Coronary artery (tissue), 2 donors: Measurements from ENCODE around the gene SOX11.

Source experiments
- DNase-seq: peaks from one replicate; pipeline ENCODE4 v3.0.0-alpha.2; 2017; ENCODE audit warnings: low spot score
- H3K27ac ChIP-seq, 2 donors: fragments of 200-600 bp; sonication (generic); one replicate each; pipeline ENCODE4 v1.5.1; 2016 to 2019
- H3K4me3 ChIP-seq: fragments of 200-600 bp; sonication (generic); 2 replicates; pipeline ENCODE4 v1.5.1; 2016; ENCODE audit warnings: mild to moderate bottlenecking, moderate library complexity
- CTCF ChIP-seq: fragments of 200-600 bp; sonication (generic); IDR thresholded peaks from one replicate; pipeline ENCODE4 v1.5.1; 2019; ENCODE audit warnings: antibody characterized with exemption

The SOX11 gene

GRCh38 chr2:5705490-5705889 lies 13.3 kb downstream of the SOX11 start:
- TF ChIP-seq CTCF, result no peak
- no peak for DNase-seq
- Histone ChIP-seq H3K27ac (no peak overlapping the region), H3K4me3 (no peak overlapping the region)

GRCh38 chr2:5706717-5707455 lies 14.7 kb downstream of the SOX11 start:
- H3K4me3 ChIP-seq, result no peak overlapping the region
- H3K27ac ChIP-seq, result no peak overlapping the region
- TF ChIP-seq CTCF, result no peak
- DNase-seq, result no peak

GRCh38 chr2:5710615-5711014 lies 18.4 kb downstream of the SOX11 start:
- TF ChIP-seq CTCF, result no peak
- Histone ChIP-seq H3K4me3 (no peak overlapping the region), H3K27ac (no peak overlapping the region)
- DNase-seq, result no peak

GRCh38 chr2:5713101-5713500 lies 20.9 kb downstream of the SOX11 start:
- DNase-seq, result no peak
- Histone ChIP-seq H3K4me3 (no peak overlapping the region), H3K27ac (no peak overlapping the region)
- no peak for TF ChIP-seq CTCF

- H3K4me3 ChIP-seq, result no peak overlapping the region
- DNase-seq, result no peak
- H3K27ac ChIP-seq, result no peak overlapping the region
- no peak for TF ChIP-seq CTCF
These were observed 27.6 kb downstream of the SOX11 start for GRCh38 chr2:5719629-5720334.

GRCh38 chr2:5720426-5720825 lies 28.2 kb downstream of the SOX11 start:
- TF ChIP-seq CTCF, result no peak
- Histone ChIP-seq H3K4me3 (no peak overlapping the region), H3K27ac (no peak overlapping the region)
- no peak for DNase-seq

- TF ChIP-seq CTCF, result no peak
- no peak for DNase-seq
- Histone ChIP-seq H3K4me3 (no peak overlapping the region), H3K27ac (no peak overlapping the region)
These were observed 30.1 kb downstream of the SOX11 start for GRCh38 chr2:5722236-5722635.
